ENCODE results near the gene MT1F. TPM values are rescaled to one million over a fixed set of nuclear protein-coding genes. Genes with fewer than 3 reads are reported as not detected.

MT1F gene
- total RNA-seq, 1 donor from 2014 or later, result 6.3 TPM

GRCh38 chr16:56629531-56629930, 28.2 kb upstream of the MT1F start:
- Mint-ChIP-seq H3K27me3 (peaks cover 89% of the 10 kb centered on the region), H3K27ac (no peak overlapping the region), H3K4me1 (ENCODE audit: low read depth) (peaks cover 12% of the 10 kb centered on the region), H3K4me3 (ENCODE audit: low read depth) (no peak overlapping the region), H3K36me3 (ENCODE audit: insufficient read depth) (no peaks in the 10 kb centered on the region), H3K9me3 (ENCODE audit: low read depth) (no peaks in the 10 kb centered on the region)
- no peak for DNase-seq (ENCODE audit: low spot score, unreplicated experiment)
- TF ChIP-seq CTCF (IDR thresholded peaks at IDR 0.05; ENCODE audit: unreplicated experiment), result no peak

GRCh38 chr16:56630134-56630533, 27.6 kb upstream of the MT1F start:
- Mint-ChIP-seq H3K9me3 (ENCODE audit: low read depth) (no peaks in the 10 kb centered on the region), H3K4me1 (ENCODE audit: low read depth) (peaks cover 10% of the 10 kb centered on the region), H3K27me3 (peaks cover 89% of the 10 kb centered on the region), H3K4me3 (ENCODE audit: low read depth) (no peak overlapping the region), H3K36me3 (ENCODE audit: insufficient read depth) (no peaks in the 10 kb centered on the region), H3K27ac (no peak overlapping the region)
- TF ChIP-seq CTCF (IDR thresholded peaks at IDR 0.05; ENCODE audit: unreplicated experiment), result no peak
- no peak for DNase-seq (ENCODE audit: low spot score, unreplicated experiment)

- TF ChIP-seq CTCF (IDR thresholded peaks at IDR 0.05; ENCODE audit: unreplicated experiment), result no peak
- Mint-ChIP-seq H3K27ac (no peak overlapping the region), H3K27me3 (peaks cover 88% of the 10 kb centered on the region), H3K36me3 (ENCODE audit: insufficient read depth) (no peaks in the 10 kb centered on the region), H3K9me3 (ENCODE audit: low read depth) (no peaks in the 10 kb centered on the region), H3K4me3 (ENCODE audit: low read depth) (no peak overlapping the region), H3K4me1 (ENCODE audit: low read depth) (peaks cover 7% of the 10 kb centered on the region)
- DNase-seq (ENCODE audit: low spot score, unreplicated experiment), result no peak
Measured at GRCh38 chr16:56631197-56631596, 26.6 kb upstream of the MT1F start.

GRCh38 chr16:56631832-56632155, 26.0 kb upstream of the MT1F start:
- Mint-ChIP-seq H3K27ac (no peak overlapping the region), H3K27me3 (peaks cover 88% of the 10 kb centered on the region), H3K4me1 (ENCODE audit: low read depth) (peaks cover 7% of the 10 kb centered on the region), H3K4me3 (ENCODE audit: low read depth) (peak overlapping the region; percentile 52), H3K36me3 (ENCODE audit: insufficient read depth) (no peaks in the 10 kb centered on the region), H3K9me3 (ENCODE audit: low read depth) (no peaks in the 10 kb centered on the region)
- no peak for DNase-seq (ENCODE audit: low spot score, unreplicated experiment)
- TF ChIP-seq CTCF (IDR thresholded peaks at IDR 0.05; ENCODE audit: unreplicated experiment), result no peak

GRCh38 chr16:56632156-56632847, 25.5 kb upstream of the MT1F start, which contains the start of gene MT1M:
Gene MT1M (plus strand): TSS chr16:56632659. CDS start chr16:56632732, 73 bp downstream.
- no peak for TF ChIP-seq CTCF (IDR thresholded peaks at IDR 0.05; ENCODE audit: unreplicated experiment)
- no peaks in the 10 kb centered on the region for H3K9me3 Mint-ChIP-seq (ENCODE audit: low read depth)
- H3K4me3 Mint-ChIP-seq (ENCODE audit: low read depth), result peak within 1 kb of the TSS; percentile 52
- H3K4me1 Mint-ChIP-seq (ENCODE audit: low read depth), result peaks cover 6% of the 10 kb centered on the region
- H3K27ac Mint-ChIP-seq, result no peak within 1 kb of the TSS
- H3K36me3 Mint-ChIP-seq (ENCODE audit: insufficient read depth), result no peaks in the 10 kb centered on the region
- no peak for DNase-seq (ENCODE audit: low spot score, unreplicated experiment)
- peaks cover 88% of the 10 kb centered on the region for H3K27me3 Mint-ChIP-seq
